Stomach (tissue), 4 donors: ENCODE data around the gene NELL1.

Experiments
- CTCF ChIP-seq, 7 experiments: fragments of 450-650 bp in 4 of 7; fragments of 200-600 bp in 3 of 7; sonication (generic) in 3 of 7; IDR thresholded peaks; one replicate each; pipeline ENCODE4 v1.5.1; 2016 to 2019; ENCODE audit warnings: antibody characterized with exemption in 7 of 7, control low read depth in 2 of 7, mild to moderate bottlenecking in 1 of 7
- POLR2AphosphoS5 ChIP-seq, 3 donors: sonication (generic); formaldehyde crosslinking; IDR thresholded peaks; one replicate each; pipeline ENCODE4 v1.6.1; 2016; ENCODE audit warnings: antibody characterized with exemption in 3 of 3

DNA sequence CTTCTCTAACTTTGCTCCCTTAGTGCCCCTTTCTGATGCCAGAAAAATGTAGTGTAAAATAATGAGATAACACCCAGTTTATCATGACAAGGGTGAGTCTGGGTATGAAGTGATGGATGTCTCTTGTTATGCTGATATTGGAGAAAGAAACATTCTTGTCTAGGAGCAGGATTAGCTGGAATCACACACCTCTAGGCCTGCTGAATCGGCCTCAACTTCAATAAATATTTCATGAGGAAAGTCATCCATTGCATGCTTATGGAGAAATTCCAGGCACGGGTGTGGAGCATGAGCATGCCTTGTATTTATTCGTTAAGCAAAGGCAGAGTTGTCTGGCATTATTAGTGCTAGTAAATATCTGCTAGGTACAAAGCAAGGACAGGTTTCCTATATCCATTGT lies 113.4 kb downstream of the NELL1 start:
- TF ChIP-seq CTCF (IDR thresholded peaks at IDR 0.05) (no peak), POLR2AphosphoS5 (IDR thresholded peaks at IDR 0.05) (no peak)
